Measurements from ENCODE around the gene SWT1. TPM values are rescaled to one million over a fixed set of nuclear protein-coding genes. Genes with fewer than 3 reads are reported as not detected.
"Not testable (repeated sequence)": the region's sequence is repeated elsewhere in the genome, so short reads cannot be mapped to it uniquely, and the experiment has no call there.

The SWT1 gene
- total and polyA plus RNA-seq, 9 of the 15 experiments (the other 6 are each of a cell fraction or from before 2014, with no cell fraction given): 1.5 to 3.4 (median 2.3) TPM

DNA sequence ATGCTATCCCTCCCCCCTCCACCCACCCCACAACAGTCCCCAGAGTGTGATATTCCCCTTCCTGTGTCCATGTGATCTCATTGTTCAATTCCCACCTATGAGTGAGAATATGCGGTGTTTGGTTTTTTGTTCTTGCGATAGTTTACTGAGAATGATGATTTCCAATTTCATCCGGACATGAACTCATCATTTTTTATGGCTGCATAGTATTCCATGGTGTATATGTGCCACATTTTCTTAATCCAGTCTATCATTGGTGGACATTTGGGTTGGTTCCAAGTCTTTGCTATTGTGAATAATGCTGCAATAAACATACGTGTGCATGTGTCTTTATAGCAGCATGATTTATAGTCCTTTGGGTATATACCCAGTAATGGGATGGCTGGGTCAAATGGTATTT is 95.0 kb downstream of the SWT1 start:
- H4K20me1 ChIP-seq (replicated peaks; ENCODE audit: control insufficient read depth, insufficient read depth, low read length); POLR2A ChIA-PET; H3K4me2 ChIP-seq (ENCODE audit: insufficient read depth, low read length); H3K27ac ChIP-seq (ENCODE audit: extremely low read depth, low read depth, low read length); H3K79me2 ChIP-seq (ENCODE audit: control insufficient read depth, insufficient read depth, low read length); CTCF ChIA-PET (ENCODE audit: low intra/inter-chr PET ratio); FAIRE-seq; DNase-seq (ENCODE audit: extremely low read depth in 1 of 4, low spot score in 3 of 4); H3K9ac ChIP-seq (ENCODE audit: insufficient read depth in 1 of 2, low read depth in 2 of 2, low read length in 2 of 2); H3K36me3 ChIP-seq (ENCODE audit: control insufficient read depth, insufficient read depth, low read length); in situ Hi-C loops (cut with MboI); H3K9me1 ChIP-seq (ENCODE audit: control insufficient read depth, insufficient read depth, low read length); ATAC-seq; H3K9me3 ChIP-seq (replicated peaks; ENCODE audit: control insufficient read depth, insufficient read depth, low read depth, low read length); H2AFZ ChIP-seq (ENCODE audit: low read depth, low read length); H3K4me3 ChIP-seq; BruUV-seq (replicated peaks); H3K27me3 ChIP-seq (ENCODE audit: control insufficient read depth in 2 of 2, insufficient read depth in 2 of 2, low read length in 2 of 2); intact Hi-C loops (cut with micrococcal nuclease): not testable (repeated sequence)
- TF ChIP-seq BCOR (IDR thresholded peaks at IDR 0.05): peak; percentile 53; the same call in 1 of the 2 replicates
- TF ChIP-seq ZNF146 (CRISPR knock-in tag; IDR thresholded peaks at IDR 0.05; ENCODE audit: unreplicated experiment): peak; percentile 15
- H3K4me1 ChIP-seq (replicated peaks in 1 of 2; ENCODE audit: control insufficient read depth in 2 of 2, insufficient read depth in 2 of 2, low read length in 2 of 2): peaks cover 0 to 20% of the 10 kb centered on the region in 2 experiments; a peak in 3 of 5 replicates
- WGBS (ENCODE audit: insufficient coverage, low coverage, missing lambda C conversion rate): 91% methylated on average over 3 of the region's 4 CpGs

GRCh38 chr1:185252404-185252803 is 95.4 kb downstream of the SWT1 start:
- H4K20me1 ChIP-seq (replicated peaks; ENCODE audit: control insufficient read depth, insufficient read depth, low read length); BruUV-seq (replicated peaks); DNase-seq (ENCODE audit: extremely low read depth in 1 of 4, low spot score in 3 of 4); H3K27ac ChIP-seq (ENCODE audit: extremely low read depth, low read depth, low read length); CTCF ChIA-PET (ENCODE audit: low intra/inter-chr PET ratio); H3K4me2 ChIP-seq (ENCODE audit: insufficient read depth, low read length); in situ Hi-C loops (cut with MboI); H3K79me2 ChIP-seq (ENCODE audit: control insufficient read depth, insufficient read depth, low read length); intact Hi-C loops (cut with micrococcal nuclease); ATAC-seq; H3K4me3 ChIP-seq; POLR2A ChIA-PET; H3K9ac ChIP-seq (ENCODE audit: insufficient read depth in 1 of 2, low read depth in 2 of 2, low read length in 2 of 2); H2AFZ ChIP-seq (ENCODE audit: low read depth, low read length); H3K27me3 ChIP-seq (ENCODE audit: control insufficient read depth in 2 of 2, insufficient read depth in 2 of 2, low read length in 2 of 2); H3K9me3 ChIP-seq (replicated peaks; ENCODE audit: control insufficient read depth, insufficient read depth, low read depth, low read length); FAIRE-seq; H3K36me3 ChIP-seq (ENCODE audit: control insufficient read depth, insufficient read depth, low read length); H3K9me1 ChIP-seq (ENCODE audit: control insufficient read depth, insufficient read depth, low read length): not testable (repeated sequence)
- WGBS (ENCODE audit: insufficient coverage, low coverage, missing lambda C conversion rate): no CpG with 5 or more reads among the region's 1 CpG
- TF ChIP-seq, protein P1, sequence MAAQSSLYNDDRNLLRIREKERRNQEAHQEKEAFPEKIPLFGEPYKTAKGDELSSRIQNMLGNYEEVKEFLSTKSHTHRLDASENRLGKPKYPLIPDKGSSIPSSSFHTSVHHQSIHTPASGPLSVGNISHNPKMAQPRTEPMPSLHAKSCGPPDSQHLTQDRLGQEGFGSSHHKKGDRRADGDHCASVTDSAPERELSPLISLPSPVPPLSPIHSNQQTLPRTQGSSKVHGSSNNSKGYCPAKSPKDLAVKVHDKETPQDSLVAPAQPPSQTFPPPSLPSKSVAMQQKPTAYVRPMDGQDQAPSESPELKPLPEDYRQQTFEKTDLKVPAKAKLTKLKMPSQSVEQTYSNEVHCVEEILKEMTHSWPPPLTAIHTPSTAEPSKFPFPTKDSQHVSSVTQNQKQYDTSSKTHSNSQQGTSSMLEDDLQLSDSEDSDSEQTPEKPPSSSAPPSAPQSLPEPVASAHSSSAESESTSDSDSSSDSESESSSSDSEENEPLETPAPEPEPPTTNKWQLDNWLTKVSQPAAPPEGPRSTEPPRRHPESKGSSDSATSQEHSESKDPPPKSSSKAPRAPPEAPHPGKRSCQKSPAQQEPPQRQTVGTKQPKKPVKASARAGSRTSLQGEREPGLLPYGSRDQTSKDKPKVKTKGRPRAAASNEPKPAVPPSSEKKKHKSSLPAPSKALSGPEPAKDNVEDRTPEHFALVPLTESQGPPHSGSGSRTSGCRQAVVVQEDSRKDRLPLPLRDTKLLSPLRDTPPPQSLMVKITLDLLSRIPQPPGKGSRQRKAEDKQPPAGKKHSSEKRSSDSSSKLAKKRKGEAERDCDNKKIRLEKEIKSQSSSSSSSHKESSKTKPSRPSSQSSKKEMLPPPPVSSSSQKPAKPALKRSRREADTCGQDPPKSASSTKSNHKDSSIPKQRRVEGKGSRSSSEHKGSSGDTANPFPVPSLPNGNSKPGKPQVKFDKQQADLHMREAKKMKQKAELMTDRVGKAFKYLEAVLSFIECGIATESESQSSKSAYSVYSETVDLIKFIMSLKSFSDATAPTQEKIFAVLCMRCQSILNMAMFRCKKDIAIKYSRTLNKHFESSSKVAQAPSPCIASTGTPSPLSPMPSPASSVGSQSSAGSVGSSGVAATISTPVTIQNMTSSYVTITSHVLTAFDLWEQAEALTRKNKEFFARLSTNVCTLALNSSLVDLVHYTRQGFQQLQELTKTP (IDR thresholded peaks at IDR 0.05; ENCODE audit: low read depth in 1 of 2, partially characterized antibody in 2 of 2): peak in 1 of 2 experiments; percentile 96
- H3K4me1 ChIP-seq (replicated peaks in 1 of 2; ENCODE audit: control insufficient read depth in 2 of 2, insufficient read depth in 2 of 2, low read length in 2 of 2): peaks cover 0 to 20% of the 10 kb centered on the region in 2 experiments; a peak in 3 of 5 replicates
